ENCODE results near the gene PLK5.
"Not testable (repeated sequence)": the region's sequence is repeated elsewhere in the genome, so short reads cannot be mapped to it uniquely, and the experiment has no call there.

Gene PLK5

DNA sequence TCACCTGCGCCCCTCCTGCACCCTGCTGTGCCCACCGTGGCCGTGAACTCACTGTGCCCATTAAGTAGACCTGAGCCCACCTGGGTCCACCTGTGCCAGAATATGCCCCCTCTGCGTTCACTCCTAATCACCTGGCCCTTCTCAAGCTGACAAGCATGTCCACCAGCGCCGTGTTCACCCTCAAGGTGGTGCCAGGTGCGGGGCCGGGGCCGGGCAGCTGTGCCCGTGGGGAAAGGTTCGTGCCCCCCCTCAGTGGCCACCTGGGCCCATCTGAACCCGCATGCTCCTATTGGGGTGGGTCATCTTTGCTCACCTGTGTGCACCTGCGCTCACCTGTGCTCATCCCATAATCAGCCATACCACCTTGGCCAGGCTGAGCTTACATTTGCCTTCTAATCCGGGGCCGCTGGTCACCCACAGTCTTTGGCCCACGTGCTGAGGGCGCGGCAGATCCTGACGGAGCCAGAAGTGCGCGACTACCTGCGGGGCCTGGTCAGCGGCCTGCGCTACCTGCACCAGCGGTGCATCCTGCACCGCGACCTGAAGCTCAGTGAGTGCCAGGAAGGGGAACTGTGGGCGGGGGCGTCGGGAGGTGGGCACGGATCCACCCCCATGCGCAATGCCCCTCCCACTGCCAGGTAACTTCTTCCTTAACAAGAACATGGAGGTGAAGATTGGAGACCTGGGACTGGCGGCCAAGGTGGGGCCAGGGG lies 2.3 kb downstream of the PLK5 start:
- DNase-seq = no peak

DNA sequence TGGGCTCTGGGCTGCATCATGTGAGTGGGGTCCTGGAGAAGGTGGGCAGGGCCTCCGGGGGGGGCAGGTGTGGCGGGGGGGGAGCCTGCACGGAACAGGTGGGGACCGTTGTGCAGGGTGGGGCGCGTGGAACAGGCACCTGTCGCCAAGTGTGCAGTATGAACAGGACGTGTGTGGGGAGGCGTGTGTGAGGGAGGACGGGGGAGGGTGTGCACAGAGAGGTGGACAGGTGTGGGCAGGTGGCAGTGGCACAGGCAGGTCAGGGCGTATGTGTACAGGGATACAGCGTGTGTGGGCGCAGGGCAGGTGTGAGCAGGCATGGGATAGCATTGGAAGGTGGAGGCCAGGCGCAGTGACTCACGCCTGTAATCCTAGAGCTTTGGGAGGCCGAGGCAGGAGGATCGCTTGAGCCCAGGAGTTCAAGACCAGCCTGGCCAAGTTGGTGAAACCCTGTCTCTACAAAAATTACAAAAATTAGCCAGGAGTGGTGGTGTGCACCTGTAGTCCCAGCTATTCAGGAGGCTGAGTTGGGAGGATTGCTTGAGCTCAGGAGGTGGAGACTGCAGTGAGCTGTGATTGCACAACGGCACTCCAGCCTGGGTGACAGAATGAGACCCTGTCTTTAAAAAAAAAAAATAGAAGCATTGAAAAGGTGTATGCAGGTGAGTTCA lies 3.2 kb downstream of the PLK5 start:
- no peak for DNase-seq

DNA sequence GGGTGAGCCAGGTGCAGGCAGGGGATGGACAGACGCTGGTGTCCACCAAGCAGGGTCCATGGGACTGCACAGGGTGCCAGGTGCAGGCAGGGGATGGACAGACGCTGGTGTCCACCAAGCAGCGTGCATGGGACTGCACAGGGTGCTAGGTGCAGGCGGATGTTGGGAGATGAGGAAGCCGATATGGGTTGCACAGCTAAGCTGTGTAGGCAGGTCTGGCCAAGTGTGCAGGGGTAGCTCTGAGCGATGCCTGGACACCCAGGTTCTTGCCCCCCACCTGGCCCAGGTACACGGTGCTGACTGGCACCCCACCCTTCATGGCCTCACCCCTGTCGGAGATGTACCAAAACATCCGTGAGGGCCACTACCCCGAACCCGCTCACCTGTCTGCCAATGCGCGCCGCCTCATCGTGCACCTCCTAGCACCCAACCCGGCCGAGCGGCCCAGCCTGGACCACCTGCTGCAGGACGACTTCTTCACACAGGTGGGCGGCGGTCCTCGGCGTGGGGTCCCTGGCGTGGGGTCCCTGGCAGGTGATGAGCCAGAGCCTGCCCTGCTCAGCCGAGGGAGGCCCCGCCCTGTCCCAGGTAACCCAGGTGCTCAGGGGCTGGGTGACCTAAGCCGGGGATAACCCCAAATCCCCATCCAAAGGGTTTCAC lies 3.9 kb downstream of the PLK5 start:
- no peak for DNase-seq

DNA sequence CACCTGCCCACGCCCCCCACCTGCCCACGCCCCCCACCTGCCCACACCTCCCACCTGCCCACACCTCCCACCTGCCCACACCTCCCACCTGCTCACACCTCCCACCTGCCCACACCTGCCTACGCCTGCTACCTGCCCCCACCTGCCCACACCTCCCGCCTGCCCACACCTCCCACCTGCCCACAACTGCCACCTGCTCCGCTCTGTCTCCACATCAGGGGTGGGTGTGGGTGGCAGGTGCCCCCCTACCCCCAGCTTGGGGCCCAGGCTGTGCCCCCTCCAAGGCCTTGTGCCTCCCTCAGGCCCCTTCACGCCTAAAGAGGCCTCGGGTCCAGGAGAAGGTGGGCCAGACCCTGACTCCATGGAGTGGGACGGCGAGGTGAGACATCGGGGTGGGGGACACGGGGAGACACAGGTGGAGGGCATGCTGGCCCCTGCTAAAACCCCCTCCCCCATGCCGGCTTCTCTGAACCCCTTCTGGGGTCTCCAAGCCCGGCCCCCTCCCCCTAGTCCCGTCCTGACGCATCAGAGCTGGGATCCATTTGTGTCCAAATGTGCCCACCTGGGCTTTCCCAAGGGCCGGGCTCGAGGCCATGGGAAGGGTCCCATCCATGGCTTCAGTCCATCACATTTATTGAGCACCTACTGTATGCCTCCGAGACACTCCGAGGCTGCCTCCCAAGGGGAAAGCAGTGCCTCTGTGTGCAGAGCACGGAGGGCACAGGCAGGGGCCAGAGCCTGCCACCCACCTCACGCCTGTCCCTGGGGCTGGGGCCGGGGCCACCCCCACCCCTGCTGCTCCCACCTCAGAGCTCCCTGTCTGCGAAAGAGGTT lies 4.9 kb downstream of the PLK5 start:
- no peak for DNase-seq

DNA sequence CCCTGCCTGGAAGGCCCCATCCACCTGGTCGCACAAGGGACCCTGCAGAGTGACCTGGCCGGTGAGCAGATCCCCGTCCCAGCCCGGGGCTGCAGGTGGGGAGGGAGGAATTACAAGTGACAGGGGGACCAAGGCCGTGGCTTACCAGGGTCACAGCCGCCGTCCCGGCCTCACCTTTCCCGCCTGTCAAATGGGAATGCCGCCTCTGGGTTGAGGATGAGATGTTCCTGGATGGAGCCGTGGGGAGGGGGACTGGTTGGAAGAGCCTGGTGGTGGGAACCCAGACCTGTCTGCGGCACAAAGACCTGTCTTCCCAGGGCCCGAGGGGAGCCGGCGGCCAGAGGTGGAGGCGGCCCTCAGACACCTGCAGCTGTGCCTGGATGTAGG lies 5.5 kb downstream of the PLK5 start:
- DNase-seq = no peak

DNA sequence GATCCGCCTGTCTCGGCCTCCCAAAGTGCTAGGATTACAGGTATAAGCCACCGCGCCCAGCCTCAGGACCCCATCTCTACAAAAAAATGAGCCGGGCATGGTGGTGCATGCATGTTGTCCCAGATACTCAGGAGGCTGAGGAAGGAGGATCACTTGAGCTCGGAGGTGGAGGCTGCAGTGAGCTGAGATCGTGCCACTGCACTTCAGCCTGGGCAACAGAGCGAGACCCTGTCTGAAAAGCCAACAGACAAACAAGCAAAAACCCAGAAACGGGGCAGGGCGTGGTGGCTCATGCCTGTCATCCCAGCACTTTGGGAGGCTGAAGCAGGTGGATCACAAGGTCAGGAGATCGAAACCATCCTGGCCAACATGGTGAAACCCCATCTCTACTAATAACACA lies 7.0 kb downstream of the PLK5 start:
- DNase-seq = not testable (repeated sequence)

DNA sequence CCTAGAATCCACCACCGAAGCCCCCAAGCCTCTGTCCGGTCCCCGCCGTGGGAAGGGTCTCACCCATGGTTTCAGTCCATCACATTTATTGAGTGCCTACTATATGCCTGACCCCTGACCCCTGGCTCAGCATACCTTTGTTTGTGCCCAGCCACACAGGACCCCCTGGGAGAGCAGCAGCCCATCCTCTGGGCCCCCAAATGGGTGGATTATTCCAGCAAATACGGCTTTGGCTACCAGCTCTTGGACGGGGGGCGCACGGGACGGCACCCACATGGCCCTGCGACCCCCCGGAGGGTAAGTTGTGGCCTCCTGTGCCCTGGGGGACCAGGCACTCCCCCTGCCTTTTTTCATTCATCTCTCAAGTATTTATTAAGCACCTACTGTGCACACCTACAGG lies 7.7 kb downstream of the PLK5 start:
- no peak for DNase-seq

DNA sequence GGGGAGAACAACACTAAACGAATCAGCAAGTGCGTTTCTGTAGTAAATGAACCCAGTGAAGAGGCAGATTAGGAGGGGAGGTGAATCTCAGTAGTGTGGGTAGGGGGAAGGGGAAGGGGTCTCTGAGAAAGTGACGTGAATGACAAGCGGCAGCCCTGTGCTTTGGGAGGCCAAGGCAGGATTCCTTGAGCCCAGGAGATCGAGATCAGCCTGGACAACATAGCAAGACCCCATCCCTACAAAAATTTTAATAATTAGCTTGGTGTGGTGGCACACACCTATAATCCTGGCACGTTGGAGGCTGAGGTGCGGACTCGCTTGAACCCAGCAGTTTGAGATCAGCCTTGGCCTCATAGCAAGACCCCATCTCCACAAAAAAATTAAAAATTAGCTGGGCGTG lies 8.1 kb downstream of the PLK5 start:
- DNase-seq = no peak

DNA sequence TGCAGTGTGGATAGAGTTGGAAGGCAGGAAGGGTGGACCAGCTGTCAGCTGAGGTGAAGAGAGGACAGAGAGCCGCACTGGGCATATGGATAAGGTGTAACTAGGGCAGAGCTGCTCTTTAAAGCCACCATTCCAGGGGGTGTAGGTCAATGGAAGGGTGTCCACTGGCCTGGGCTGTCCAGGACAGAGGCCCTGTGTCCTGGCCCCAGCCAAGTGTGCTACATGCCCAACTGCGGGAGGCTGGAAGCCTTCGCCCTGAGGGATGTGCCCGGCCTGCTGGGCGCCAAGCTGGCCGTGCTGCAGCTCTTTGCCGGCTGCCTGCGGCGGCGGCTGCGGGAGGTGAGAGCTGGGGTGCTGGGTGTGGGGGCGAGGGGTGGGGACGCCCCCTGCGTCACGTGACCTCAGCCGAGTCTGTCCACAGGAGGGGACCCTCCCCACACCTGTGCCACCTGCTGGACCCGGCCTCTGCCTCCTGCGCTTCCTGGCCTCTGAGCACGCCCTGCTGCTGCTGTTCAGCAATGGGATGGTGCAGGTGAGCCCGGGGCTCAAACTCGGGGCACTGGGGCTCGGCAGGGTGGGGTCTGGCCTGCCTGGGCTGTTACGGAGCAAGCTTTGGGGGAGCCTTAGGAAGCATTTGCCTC lies 9.8 kb downstream of the PLK5 start:
- no peak for DNase-seq

DNA sequence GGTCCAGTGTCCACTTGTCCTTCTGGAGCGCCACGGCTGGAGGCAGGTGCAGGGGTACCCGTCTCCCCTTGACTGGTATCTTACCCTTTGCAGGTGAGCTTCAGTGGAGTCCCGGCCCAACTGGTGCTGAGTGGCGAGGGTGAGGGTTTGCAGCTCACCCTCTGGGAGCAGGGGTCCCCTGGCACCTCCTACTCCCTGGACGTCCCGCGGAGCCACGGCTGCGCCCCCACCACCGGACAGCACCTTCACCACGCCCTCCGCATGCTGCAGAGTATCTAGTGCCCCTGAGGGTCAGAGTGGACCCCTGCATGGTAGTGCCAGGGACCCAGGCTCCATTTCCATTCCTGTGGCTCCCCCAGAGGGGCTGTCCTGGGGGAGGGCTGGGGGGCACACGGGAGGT lies 11.1 kb downstream of the PLK5 start:
- DNase-seq = no peak

DNA sequence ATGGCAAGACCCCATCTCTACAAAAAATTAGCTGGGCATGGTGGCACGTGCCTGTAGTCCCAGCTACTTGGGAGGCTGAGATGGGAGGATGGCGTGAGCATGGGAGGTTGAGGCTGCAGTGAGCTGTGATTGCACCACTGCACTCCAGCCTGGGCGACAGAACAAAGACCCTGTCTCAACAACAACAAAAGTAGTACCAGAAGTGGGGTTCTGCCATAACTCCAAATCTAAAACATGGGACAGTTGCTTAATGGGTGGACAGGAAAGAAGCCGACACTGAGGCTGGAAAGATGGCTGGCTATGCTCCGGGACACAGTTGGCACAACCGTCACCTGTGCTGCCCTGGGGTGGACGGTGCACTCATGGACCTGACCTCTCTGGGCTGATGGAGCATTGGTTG lies 11.8 kb downstream of the PLK5 start:
- DNase-seq = not testable (repeated sequence)

DNA sequence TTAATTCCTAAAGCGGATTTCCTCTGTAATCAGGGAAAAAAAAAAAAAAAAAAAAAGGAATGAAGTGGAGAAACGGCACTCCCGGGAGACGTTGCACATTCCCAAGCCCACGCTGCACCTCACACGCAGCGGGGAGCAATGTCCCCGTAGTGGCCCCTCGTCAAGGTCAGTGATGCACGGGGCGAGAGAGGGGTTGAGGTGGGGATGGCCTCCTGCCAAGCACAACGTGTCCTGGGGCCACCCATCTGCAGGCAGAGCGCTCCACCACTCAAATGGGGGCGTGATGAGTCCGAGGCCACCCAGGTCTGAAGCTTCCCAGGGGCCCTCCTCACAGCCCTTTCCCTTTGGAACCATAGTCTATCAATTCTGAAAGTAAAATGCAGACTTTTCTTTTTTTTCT lies 15.1 kb downstream of the PLK5 start:
- no peak for DNase-seq

DNA sequence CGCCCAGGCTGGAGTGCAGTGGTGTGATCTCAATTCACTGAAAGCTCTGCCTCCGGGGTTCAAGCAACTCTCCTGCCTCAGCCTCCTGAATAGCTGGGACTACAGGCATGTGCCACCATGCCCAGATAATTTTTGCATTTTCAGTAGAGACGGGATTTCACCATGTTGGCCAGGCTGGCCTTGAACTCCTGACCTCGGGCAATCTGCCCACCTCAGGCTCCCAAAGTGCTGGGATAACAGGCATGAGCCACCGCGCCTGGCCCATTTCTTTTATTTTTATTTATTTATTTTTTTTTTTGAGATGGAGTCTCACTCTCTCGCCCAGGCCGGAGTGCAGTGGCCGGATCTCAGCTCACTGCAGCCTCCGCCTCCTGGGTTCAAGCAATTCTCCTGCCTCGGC lies 15.9 kb downstream of the PLK5 start:
- DNase-seq = not testable (repeated sequence)

DNA sequence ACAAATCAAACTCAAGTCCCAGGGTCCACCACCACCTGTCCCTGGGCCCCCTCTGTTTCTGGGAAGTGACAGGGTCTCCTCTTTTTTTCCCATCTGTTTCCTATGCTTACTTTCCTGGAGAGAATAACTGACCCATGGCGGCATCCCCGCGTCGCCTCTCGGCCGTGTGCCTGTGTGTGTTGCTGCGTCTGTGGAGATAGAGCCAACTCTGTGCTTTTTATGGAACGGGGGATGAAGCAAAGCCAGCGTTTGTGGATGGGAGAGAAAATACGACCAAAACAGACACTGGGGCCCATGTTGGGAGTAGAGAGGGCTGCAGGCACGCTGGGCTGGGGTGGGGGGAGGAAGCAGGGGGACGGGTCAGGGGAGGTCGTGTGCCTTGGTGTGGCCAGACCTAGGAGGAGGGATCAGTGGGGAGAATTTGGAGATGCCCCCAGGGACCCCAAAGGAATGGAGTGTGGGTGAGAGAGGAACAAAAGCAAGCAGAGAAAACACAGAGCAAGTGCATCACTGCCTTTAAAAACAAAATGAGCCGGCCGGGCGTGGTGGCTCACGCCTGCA lies 16.6 kb downstream of the PLK5 start:
- no peak for DNase-seq

DNA sequence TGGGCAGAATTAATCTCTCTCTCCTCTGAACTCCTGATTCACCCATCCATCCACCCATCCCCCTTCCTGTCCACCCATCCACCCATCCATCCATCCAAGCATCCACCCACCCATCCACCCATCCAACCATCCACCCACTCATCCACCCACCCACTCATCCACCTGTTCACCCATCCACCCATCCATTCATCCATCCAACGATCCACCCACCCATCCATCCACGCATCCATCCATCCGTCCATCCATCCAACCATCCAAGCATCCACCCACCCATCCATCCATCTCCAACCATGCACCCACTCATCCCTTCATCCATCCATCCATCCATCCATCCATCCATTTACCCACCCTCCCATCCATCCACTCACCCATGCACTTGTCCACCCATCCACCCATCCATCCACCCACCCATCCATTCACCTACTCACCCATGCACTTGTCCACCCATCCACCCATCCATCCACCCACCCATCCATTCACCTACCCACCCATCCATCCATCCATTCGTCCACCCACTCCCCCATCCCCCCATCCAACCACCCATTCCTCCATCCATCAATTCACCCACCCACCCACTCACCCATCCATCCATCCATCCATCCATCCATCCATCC lies 25.6 kb downstream of the PLK5 start:
- DNase-seq = no peak

DNA sequence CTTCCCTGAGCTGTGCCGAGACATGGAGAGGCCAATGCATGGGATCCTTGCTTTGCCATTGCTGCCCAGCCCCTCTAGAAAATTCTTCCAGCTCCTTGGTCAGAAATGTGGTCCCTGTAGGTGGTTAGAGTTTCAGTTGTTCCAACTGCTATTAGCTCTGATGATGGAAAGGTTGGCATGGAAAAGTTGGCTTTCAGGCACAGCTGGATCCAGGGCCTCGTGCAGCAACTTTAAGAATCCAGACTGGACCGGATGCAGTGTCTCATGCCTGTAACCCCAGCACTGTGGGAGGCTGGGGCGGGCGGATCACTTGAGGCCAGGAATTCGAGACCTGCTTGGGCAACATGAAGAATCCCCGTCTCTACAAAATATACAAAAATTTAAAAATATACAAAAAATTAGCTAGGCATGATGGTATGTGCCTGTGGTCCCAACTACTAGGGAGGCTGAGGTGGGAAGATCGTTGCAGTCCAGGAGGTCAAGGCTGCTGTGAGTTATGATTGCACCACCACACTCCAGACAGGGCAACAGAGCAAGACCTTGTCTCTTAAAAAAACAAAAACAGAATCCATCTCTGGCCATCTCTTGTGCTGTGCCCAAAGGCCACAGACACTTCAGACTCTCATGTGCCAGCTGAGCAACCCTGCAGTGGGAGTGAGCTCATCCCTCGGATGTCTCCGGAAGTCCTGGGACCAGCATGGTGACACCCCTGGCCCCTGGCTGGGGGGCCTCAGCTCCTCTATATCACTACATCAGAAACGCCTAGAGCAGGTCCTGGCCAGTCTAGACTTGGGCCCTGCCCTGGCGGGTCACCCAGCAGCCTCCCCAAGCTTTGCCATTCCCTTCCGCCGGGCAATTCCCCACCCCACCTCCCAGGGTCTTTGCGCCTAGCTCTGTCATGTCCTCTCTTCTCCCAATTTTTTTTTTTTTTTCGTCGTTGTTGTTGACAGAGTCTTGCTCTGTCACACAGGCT lies 27.5 kb downstream of the PLK5 start:
- no peak for DNase-seq

DNA sequence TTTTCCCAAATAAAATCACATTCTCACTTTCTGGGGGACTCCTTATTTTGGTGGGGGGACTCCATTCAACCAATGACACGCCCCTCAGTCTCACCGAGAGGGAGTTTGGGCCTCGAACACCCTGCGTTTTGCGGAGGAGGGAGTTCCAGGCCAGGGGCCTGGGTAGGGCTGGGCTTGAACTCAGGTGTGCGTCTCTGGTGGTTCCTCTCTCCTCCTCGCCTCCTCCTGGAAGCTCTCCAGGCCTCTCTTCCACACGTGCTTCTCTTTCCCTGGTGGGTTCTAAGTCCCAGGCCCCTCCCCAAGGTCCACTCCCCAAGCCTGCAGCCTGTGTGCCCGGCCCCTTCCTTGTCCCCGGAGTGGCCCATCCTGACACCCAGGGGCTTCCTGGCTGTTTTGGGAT lies 29.5 kb downstream of the PLK5 start:
- DNase-seq = no peak

DNA sequence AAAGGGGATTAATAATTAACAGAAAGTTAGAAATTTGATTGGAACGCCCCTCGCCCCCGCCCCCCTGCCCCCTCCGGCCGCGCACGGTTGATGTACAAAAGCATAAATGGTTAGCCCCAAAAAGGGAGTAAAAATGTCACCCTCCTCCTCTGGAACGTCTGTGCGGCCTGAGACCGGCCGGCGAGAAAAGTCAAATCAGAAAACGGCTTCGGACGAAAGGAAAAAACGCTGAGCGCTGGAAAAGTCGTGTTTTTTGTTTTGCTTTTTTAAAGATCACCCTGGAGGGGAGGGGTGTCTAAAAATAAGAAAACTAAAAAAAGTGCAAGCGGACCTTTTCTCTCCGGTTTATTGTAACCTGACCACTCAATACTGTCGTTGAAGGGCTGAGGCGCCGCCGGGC lies 31.1 kb downstream of the PLK5 start:
- no peak for DNase-seq

DNA sequence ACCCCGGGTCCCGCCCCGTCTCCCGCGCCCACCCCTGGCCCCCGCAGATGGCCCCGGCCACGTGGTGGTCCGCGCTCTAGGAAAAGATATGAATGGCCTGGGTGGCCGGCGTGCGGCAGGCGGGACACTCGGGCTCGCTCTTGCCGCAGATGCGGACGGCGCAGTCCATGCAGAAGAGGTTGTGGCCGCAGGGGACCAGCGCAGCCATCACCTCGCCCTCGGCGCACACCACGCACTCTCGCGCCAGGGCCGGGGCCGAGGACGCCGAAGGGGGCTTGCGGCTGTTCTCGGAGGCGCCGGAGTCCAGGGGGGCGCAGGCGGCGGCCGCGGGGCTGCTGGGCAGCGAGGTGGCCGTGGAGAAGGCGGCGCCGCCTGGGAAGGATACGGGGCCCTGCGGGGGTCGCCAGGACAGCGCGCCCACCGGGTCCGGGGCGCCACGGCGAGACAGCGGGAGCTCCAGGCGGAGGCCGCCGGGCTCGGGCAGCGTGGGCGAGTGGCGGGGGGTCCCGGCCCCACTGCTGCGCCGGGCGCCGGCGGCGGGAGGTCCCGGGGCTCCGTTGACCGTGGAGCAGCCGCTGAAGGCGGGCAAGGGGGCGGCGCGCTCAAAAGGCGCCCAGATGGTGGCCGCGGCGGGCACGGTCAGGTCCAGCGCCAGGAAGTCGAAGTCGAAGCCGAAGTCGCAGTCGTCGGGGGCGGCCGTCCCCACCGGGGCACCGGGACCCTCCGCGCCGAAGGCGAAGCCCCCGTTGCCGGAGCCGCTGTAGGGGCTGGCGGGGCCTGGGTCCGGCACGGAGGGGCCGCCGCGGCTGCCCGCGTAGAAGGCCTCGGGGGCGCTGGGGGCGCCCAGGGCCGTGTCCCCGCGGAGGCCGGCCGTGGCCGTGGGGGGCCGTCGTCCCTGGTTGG lies 31.9 kb downstream of the PLK5 start:
- DNase-seq = no peak

All from activated CD4-positive, CD25-positive, alpha-beta regulatory T cell treated with anti-CD3 and anti-CD28 coated beads, Interleukin-2, amount 50 U/mL, for 72 hours (primary cell).